Central memory CD4-positive, alpha-beta T cell (primary cell): ENCODE data around the gene GALK1.
A peak's percentile ranks its signal among the peaks of the same experiment; 100 is the strongest.
"Not testable (repeated sequence)": the region's sequence is repeated elsewhere in the genome, so short reads cannot be mapped to it uniquely, and the experiment has no call there.

Experiments used
- DNase-seq: peaks from one replicate; pipeline ENCODE4 v3.0.0; 2022

The GALK1 gene

GRCh38 chr17:75783803-75784472 is 18.9 kb upstream of the GALK1 start:
- DNase-seq, result no peak

- peak; percentile 57 for DNase-seq
These were observed 18.2 kb upstream of the GALK1 start for GRCh38 chr17:75783069-75783783.

- DNase-seq, result no peak
These were observed 15.2 kb upstream of the GALK1 start for GRCh38 chr17:75779987-75780889.

- DNase-seq, result peak; percentile 97
These were observed 14.4 kb upstream of the GALK1 start for GRCh38 chr17:75779250-75779986.

DNA sequence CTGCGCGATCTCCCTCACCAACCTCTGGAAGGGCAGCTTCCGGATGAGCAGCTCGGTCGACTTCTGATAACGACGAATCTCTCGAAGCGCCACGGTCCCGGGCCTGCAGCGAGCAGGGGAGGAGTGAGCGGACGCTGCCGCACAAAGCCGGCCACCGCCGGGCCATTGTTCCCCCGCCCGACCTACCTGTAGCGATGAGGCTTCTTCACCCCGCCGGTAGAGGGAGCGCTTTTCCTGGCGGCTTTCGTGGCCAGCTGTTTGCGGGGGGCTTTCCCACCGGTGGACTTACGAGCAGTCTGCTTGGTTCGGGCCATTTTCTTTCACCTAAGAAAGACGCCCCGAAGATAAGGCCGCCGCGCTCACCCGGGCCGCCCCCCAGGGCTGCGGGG is 13.9 kb upstream of the GALK1 start:
- DNase-seq, result peak; percentile 69

DNA sequence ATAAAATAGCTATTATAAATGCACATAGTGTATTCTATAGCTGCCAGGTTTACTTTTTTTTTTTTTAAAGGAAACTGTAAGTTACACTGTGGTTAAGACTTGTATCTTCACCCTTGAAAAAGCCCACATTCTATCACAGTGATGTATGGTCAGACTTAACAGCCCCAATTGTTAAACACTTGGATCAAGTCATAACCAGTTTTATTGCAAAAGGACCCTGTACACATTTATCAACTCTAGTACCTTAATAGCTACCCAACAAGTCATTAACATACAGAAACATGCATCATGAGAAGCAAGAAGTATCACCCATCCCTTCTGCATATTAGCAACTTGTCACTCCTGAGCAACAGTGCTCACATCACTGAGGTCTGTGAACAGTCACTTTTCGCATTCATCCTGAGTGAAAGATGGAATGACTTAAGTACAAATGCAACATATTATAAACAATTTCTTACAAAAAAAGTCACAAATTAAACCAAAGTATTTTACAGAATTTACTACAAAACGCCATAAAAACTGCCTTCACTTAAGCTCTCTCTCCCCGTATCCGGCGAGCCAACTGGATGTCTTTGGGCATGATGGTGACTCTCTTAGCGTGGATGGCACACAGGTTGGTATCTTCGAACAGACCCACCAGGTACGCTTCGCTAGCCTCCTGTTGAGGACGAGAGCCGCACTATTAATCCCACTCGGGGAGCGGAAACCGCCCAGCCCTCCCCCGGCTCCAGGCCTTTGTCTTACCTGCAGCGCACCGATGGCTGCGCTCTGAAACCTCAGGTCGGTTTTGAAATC is 13.3 kb upstream of the GALK1 start:
- not testable (repeated sequence) for DNase-seq

- no peak for DNase-seq
These were observed 12.4 kb upstream of the GALK1 start for GRCh38 chr17:75777296-75777922.

- DNase-seq, result no peak
These were observed 11.6 kb upstream of the GALK1 start for GRCh38 chr17:75776386-75777295.

DNA sequence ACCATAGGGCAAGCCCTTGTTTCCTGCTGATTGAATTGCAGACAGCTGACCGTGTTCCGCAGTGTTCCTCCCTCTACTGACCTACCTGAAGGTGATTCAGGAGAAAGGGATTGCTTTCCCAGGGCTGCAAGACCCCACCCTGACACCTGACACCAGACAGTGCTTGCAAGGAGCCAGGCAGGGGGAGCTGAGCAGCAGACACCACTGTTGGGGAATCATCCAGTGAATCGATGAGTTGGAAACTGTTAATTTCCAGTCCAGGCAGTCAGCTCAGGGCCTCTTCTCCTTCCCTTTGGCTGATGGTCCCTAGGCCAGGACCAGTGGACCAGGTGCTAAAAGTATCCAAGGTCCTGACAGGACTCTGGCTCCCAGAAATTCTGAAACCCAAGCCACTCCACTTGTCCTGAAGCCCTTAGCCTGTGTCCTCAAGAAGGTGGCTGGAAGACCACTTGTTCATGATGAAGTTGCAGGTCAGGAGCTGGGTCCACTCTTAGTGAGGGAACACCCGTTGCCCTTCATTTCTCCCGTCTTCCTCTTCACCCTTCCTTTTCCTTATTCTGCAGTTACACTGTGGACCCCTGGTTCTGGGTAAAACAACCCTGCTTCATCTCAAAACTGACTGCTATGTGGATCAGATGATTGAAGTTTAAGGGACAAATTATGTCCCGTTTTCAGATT is 10.1 kb upstream of the GALK1 start:
- no peak for DNase-seq

DNA sequence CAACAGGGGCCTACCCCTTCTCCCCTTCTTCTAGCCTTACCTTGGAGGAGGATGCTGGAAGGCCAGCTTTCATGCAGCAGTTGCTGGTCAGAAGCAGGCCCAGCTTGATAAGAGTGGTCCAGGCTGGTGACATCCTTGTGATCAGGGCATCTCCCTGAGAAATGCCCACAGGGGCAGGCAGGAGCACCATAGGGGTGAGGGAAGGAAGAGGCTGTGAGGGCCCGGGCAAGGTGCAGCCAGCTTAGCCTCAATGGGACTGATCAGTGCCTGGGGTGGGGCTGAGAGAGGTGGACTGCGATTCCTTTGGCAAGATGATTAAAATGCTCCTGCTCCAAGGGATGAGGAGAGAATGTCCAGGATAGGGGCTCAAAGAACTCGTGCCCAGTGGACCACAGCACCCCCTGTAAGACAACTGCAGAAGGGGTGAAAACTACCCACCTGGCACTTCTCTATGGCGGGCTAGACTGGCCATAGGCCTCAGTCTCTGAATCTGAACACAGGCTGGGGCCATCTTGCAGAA is 9.5 kb upstream of the GALK1 start:
- no peak for DNase-seq

DNA sequence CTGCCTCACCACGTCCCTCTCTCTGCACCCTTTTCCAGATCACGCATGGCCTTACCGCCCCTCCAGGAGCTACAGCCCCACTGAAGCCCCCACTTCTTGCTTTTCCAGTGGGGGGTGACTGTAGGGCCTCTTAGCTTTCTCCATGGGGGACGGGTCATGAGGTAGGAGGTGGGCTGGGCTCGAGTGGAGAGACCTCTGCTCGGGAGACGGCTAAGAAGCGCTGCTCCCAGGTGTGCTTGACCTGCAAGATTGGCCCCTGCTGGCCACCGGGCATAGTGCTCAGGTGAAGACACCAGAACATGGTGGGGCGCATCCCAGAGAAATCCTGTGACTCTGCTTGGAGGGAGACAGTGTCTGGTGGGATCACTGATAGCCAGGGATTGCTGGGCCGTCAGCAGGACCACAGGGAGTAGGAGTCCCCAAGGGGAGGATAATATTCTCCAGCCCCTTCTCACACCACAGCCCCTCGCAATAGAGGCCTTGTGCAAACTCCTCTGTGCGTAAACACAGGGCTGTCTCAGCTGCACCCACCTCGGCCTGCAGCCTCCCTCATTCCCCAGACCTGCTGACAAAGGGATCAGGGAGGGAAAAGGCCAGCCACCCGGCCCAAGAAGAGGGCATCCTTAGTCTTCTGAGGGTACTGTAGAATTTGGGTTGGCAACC is 8.9 kb upstream of the GALK1 start:
- DNase-seq, result no peak

DNA sequence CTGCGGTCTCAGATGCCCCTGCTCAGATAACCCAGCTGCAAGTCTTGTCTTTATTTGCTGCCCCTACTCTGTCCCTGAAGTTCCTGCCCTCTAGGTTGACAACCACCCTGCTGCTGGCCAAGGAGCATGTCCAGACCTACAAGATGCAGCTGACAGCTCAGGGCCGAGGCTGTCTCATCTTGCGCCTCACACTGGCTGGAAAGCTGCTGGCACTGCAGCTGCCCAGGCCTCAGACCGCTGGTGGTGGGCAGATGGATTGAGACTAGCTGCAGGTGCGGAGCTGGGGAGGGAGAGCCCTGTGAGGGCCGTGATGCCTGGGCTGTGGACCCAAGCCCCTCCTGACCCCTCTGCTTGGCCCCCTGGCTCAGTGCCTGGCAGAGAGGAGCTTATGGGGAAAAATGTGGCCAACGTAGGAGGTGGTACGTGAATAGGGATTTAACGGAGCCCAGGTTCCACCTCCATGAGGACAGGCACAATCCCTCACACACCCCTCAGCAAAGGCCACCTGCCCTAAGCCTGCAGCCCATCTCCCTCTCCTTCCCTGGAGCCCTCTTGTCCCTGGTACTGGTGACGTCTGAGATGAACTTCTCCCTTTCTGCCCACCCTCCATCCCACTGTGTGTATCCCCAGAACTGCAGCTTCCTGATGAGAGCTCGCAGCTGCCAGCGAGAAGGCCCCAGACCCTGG is 8.3 kb upstream of the GALK1 start:
- no peak for DNase-seq

- no peak for DNase-seq
These were observed 6.6 kb upstream of the GALK1 start for GRCh38 chr17:75771334-75772281.

DNA sequence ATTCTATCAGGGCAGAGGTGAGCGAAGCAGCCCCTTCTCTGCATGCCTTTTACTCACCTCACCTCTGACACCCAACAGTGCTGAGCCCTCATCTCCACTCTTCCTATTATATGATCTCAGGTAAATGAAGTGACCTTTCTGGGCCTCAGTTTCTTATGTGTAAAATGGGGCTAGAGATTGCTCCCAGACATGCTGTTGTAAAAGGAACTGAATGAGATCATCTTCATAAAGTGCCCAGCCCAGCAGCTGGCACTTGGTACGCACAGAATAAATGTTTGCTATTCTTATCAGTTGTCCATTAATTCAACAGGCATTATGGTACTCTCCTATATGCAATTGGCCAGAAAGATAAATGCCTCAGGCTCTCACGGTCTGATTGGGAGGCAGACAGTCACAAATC is 4.5 kb upstream of the GALK1 start:
- no peak for DNase-seq

- DNase-seq, result no peak
These were observed 2.9 kb upstream of the GALK1 start for GRCh38 chr17:75767881-75768280.

- no peak for DNase-seq
These were observed 989 bp upstream of the GALK1 start for GRCh38 chr17:75765981-75766380.

GRCh38 chr17:75764417-75764710 is 628 bp downstream of the GALK1 start:
- no peak for DNase-seq
